Thyroid gland (tissue), 4 donors: ENCODE data around the gene ABCB1. TPM values are rescaled to one million over a fixed set of nuclear protein-coding genes. Genes with fewer than 3 reads are reported as not detected.

Experiments used
- DNase-seq, 2 donors: peaks; one replicate each; pipeline ENCODE4 v3.0.0-alpha.2; 2019
- H3K27ac ChIP-seq, 3 donors: fragments of 200-600 bp; sonication (generic); 1 replicate in 2 of 3; 2 replicates in 1 of 3; pipeline ENCODE4 v1.5.1; 2016 to 2019; ENCODE audit warnings: mild to moderate bottlenecking in 1 of 3, moderate library complexity in 1 of 3
- H3K27me3 ChIP-seq: fragments of 200-600 bp; sonication (generic); one replicate; pipeline ENCODE4 v1.5.1; 2019
- H3K36me3 ChIP-seq, 2 donors: fragments of 200-600 bp; sonication (generic); one replicate each; pipeline ENCODE4 v1.5.1; 2016 to 2019
- H3K4me1 ChIP-seq, 2 donors: fragments of 200-600 bp; sonication (generic); one replicate each; pipeline ENCODE4 v1.5.1; 2017 to 2019
- H3K4me3 ChIP-seq, 3 donors: fragments of 200-600 bp; sonication (generic); replicated peaks in 1 of 3; 1 replicate in 2 of 3; 2 replicates in 1 of 3; pipeline ENCODE4 v1.5.1; 2016; ENCODE audit warnings: mild to moderate bottlenecking in 1 of 3
- H3K9me3 ChIP-seq: fragments of 200-600 bp; sonication (generic); one replicate; pipeline ENCODE4 v1.5.1; 2017
- POLR2A ChIP-seq, 2 donors: fragments of 450-650 bp; IDR thresholded peaks; one replicate each; pipeline ENCODE4 v1.6.1; 2017; ENCODE audit warnings: antibody characterized with exemption in 2 of 2, mild to moderate bottlenecking in 2 of 2, moderate library complexity in 1 of 2
- WGBS, 2 donors: methylation state at CpG; one replicate each; pipeline ENCODE4 v1.1.5; 2017; 5-methylcytosine and 5-hydroxymethylcytosine counted together
- intact Hi-C: fragments of 100-400 bp; cut with DNase I; formaldehyde crosslinking; loops from one replicate; pipeline ENCODE4 v1.15.1; 2023
- total RNA-seq, 4 donors: library from RNA; depleted of rRNA; stranded (reverse); fragments of >200 nt; gene quantifications; one replicate each; pipeline ENCODE4 v1.2.3, GENCODE V29; 2016
- TF ChIP-seq, protein P1 (sequence below), 6 experiments: fragments of 200-600 bp in 3 of 6; fragments of 450-650 bp in 3 of 6; sonication (generic) in 3 of 6; IDR thresholded peaks; one replicate each; pipeline ENCODE4 v1.5.1; 2016 to 2019; ENCODE audit warnings: antibody characterized with exemption in 6 of 6, mild to moderate bottlenecking in 2 of 6, inconsistent platforms in 1 of 6, moderate library complexity in 1 of 6

The ABCB1 gene
- total RNA-seq, 4 donors from 2014 or later: 2.7 to 5.9 (median 4.4) TPM

DNA sequence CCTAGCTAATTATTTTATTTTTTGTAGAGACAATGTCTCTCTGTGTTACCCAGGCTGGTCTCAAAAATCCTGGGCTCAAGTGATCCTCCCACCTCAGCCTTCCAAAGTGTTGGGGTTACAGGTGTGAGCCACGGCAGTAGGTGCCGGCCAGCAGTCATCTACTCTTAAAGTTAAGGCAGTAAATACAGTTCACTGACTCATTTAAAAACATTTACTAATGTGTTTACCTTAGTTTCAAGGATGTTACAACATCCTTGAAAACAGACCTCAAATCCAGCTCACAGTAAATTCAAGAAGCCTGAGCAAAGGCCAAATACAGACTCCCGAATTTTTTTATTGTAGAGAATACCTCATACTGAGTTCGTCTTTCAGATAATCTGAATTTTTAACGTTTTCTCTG lies 95.6 kb downstream of the ABCB1 start:
- Histone ChIP-seq H3K4me3 (no peak overlapping the region), H3K27ac (no peak overlapping the region), H3K27me3 (no peaks in the 10 kb centered on the region), H3K36me3 (no peaks in the 10 kb centered on the region), H3K9me3 (no peaks in the 10 kb centered on the region), H3K4me1 (no peaks in the 10 kb centered on the region)
- intact Hi-C loops: no loop called here
- TF ChIP-seq, protein P1, sequence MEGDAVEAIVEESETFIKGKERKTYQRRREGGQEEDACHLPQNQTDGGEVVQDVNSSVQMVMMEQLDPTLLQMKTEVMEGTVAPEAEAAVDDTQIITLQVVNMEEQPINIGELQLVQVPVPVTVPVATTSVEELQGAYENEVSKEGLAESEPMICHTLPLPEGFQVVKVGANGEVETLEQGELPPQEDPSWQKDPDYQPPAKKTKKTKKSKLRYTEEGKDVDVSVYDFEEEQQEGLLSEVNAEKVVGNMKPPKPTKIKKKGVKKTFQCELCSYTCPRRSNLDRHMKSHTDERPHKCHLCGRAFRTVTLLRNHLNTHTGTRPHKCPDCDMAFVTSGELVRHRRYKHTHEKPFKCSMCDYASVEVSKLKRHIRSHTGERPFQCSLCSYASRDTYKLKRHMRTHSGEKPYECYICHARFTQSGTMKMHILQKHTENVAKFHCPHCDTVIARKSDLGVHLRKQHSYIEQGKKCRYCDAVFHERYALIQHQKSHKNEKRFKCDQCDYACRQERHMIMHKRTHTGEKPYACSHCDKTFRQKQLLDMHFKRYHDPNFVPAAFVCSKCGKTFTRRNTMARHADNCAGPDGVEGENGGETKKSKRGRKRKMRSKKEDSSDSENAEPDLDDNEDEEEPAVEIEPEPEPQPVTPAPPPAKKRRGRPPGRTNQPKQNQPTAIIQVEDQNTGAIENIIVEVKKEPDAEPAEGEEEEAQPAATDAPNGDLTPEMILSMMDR (IDR thresholded peaks at IDR 0.05): no peak
- no peak for TF ChIP-seq POLR2A (IDR thresholded peaks at IDR 0.05)
- 79 to 80% methylated on average over 5 of the region's 5 CpGs for WGBS, 2 donors
- DNase-seq: no peak

DNA sequence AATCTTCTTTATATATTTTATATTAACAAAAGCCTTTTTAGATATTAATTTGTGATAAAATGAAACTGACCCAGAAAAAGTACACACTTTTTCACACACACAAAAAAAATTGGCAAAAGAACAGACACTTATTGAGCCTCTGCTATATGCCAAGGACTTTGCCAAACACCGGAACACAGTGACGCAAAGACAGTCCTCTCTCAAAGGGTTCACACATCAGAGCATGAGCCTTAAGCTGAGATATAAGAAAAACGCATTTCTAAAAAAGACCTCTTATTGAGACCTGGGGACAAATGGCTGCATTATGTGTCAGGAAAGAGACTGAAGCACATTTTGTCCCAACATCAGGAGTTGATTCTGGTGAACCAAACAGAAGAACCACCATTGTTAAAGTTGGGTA lies 101.2 kb downstream of the ABCB1 start:
- no peaks in the 10 kb centered on the region for H3K36me3 ChIP-seq
- H3K27me3 ChIP-seq: no peaks in the 10 kb centered on the region
- no peak for DNase-seq
- no peak overlapping the region for H3K4me3 ChIP-seq
- intact Hi-C loops: no loop called here
- TF ChIP-seq, protein P1 (IDR thresholded peaks at IDR 0.05): no peak
- no peak for TF ChIP-seq POLR2A (IDR thresholded peaks at IDR 0.05)
- no peaks in the 10 kb centered on the region for H3K9me3 ChIP-seq
- 86 to 90% methylated on average over 3 of the region's 3 CpGs for WGBS, 2 donors
- H3K27ac ChIP-seq: no peak overlapping the region
- no peaks in the 10 kb centered on the region for H3K4me1 ChIP-seq

DNA sequence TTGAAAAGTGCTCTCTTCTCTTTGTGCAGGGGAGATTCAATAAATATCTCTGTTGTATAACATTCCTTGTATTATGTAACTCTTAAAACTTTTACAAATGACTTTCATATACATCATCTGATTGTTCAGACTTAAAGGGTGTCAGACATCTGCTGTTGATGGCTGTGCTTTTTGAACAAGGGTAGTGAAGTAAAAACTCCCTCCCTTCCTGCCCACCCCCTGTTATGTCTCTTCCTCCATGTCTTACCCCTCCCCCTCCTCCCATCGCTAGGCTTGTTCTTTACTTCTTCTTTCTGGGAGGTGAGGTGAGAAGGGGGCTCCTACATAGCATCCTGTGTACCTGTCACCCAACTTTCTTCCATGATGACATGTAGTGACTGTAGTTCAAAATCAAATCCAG lies 101.8 kb downstream of the ABCB1 start:
- no peak for DNase-seq
- Histone ChIP-seq H3K27me3 (no peaks in the 10 kb centered on the region), H3K27ac (no peak overlapping the region), H3K36me3 (no peaks in the 10 kb centered on the region), H3K4me3 (no peak overlapping the region), H3K9me3 (no peaks in the 10 kb centered on the region), H3K4me1 (no peaks in the 10 kb centered on the region)
- WGBS, 2 donors: 70 to 73% methylated on average over 1 of the region's 1 CpG
- TF ChIP-seq, protein P1 (IDR thresholded peaks at IDR 0.05): no peak
- no peak for TF ChIP-seq POLR2A (IDR thresholded peaks at IDR 0.05)
- intact Hi-C loops: no loop called here

DNA sequence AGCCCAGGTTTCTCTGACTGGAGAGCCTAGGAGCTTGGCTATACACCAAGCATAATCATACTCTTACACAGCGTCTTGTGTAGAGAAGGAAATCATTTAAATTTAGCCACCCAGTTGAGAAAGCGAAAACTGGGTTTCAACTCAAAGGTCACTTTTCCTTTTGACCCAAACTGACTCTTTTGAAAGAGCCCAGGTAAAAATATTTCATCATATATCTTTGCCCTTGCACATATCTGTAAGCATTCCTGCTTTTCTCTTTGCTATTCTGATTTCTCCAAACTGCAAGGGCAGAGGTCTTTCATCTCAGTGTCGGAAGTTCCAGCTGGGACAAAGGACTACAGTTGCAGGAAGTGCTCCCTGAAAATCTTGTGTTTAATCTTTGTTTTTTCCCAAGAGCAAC lies 103.2 kb downstream of the ABCB1 start:
- Histone ChIP-seq H3K27me3 (no peaks in the 10 kb centered on the region), H3K9me3 (no peaks in the 10 kb centered on the region), H3K4me1 (no peaks in the 10 kb centered on the region), H3K27ac (no peak overlapping the region), H3K4me3 (no peak overlapping the region), H3K36me3 (no peaks in the 10 kb centered on the region)
- DNase-seq: no peak
- TF ChIP-seq, protein P1 (IDR thresholded peaks at IDR 0.05): no peak
- no peak for TF ChIP-seq POLR2A (IDR thresholded peaks at IDR 0.05)
- 75 to 84% methylated on average over 3 of the region's 3 CpGs for WGBS, 2 donors
- intact Hi-C loops: no loop called here

DNA sequence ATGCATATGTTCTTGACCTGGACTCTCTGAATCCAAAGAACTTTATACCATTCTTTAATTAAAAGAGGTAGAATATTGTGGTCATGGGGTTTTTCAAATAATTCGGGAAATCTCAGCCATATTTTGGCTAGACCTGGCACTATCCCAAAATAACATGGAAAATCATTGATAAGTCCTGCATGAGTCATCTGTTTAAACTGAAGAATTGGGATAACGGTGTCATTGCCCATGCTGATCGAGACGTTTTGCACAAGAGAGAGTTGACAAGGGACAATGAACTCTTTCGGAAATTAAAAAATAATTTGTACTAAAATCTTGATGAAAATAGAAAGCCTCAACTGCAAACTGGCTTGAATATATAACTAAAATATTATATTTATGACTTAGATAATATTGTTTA lies 105.3 kb downstream of the ABCB1 start:
- TF ChIP-seq POLR2A (IDR thresholded peaks at IDR 0.05): no peak
- TF ChIP-seq, protein P1 (IDR thresholded peaks at IDR 0.05): no peak
- no peaks in the 10 kb centered on the region for H3K9me3 ChIP-seq
- no peak overlapping the region for H3K4me3 ChIP-seq
- intact Hi-C loops: no loop called here
- H3K27ac ChIP-seq: no peak overlapping the region
- no peaks in the 10 kb centered on the region for H3K36me3 ChIP-seq
- H3K27me3 ChIP-seq: no peaks in the 10 kb centered on the region
- H3K4me1 ChIP-seq: no peaks in the 10 kb centered on the region
- DNase-seq: no peak
- WGBS, 2 donors: 89 to 94% methylated on average over 5 of the region's 5 CpGs
